GM18517 (cell line): ENCODE results near the gene RALB.
"Not testable (repeated sequence)": the region's sequence is repeated elsewhere in the genome, so short reads cannot be mapped to it uniquely, and the experiment has no call there.

ENCODE experiments used
- ATAC-seq: cut with Tn5 transposase; IDR thresholded peaks from one replicate; pipeline ENCODE4 v1.9.1; 2021; ENCODE audit warnings: mild to moderate bottlenecking, moderate library complexity; ENCODE audit not compliant: unreplicated experiment

RALB gene

DNA sequence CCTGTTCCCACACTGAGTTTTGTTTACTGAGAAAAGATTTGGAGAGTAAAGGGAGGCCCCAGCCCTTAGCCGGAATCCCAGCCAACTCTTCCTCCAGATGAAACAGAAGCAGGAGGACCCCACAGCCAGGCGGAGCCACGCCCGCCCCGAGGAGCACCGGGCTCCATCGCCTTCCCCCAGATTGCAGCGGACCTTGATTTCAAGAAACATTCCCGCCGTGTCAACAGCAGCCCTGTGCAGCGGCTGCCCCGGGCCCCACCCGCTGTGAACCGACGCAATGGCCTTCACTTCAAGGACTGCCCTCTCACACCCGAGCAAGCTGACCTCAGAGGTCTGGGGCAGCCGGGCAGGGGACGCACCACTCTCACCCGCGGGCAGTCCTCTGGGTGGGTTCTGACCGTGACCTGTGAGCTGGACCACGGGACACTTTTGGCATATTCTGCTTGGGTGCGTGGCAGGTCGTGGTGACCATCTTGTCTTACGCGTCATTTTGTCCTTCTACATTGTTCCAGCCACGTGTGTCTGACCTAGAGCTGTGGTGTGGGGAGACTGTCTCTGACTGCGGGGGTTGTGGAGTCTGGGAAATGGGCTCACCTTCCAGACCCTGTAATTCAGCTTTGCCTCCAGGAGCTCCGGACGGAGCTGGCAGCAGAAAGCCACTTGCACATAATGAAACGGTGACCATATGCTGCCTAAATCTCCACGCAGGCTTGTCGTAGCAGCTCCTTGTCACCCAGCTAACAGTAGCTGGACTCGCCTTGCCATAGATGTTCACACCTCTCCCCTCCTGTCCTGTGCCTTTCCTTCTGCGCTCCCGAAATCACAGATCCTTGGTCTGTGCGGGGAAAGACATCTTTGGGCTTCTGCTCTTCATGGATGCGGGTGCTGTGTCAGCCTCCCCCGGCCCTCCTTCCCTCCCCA, 61.3 kb downstream of the RALB start:
- no peak for ATAC-seq

DNA sequence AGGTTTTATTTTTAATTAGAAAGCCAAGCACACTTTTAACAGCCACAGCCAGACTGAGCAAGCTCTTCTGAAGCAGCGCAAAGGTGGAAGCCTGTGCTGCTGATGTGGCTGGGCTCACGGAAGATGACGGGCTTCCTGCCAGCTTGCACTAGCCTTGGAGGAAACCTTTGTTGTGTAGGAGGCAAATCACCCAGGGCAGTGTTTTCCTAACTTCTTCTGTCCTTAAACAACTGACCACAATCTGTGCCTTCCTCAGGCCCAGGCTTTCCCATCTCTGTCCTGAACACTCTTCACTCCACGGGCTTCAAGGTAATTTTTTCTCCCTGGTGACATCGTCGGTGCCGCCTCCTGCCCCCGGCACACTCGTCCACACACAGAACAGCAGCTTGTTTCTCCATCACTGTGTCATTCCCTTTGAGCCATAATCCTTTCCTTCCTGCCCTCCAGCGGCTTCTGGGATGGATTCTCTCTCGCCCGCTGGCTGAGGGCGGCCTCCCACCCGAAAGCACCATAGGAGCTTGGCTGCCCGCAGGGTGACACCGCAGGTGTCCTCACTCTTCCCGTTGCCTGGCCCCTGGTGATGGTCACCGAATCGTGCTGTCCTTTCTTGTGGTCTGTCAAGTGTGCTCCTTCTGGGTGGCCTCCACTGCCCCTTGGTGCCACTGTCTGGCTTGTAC, 62.2 kb downstream of the RALB start:
- no peak for ATAC-seq

DNA sequence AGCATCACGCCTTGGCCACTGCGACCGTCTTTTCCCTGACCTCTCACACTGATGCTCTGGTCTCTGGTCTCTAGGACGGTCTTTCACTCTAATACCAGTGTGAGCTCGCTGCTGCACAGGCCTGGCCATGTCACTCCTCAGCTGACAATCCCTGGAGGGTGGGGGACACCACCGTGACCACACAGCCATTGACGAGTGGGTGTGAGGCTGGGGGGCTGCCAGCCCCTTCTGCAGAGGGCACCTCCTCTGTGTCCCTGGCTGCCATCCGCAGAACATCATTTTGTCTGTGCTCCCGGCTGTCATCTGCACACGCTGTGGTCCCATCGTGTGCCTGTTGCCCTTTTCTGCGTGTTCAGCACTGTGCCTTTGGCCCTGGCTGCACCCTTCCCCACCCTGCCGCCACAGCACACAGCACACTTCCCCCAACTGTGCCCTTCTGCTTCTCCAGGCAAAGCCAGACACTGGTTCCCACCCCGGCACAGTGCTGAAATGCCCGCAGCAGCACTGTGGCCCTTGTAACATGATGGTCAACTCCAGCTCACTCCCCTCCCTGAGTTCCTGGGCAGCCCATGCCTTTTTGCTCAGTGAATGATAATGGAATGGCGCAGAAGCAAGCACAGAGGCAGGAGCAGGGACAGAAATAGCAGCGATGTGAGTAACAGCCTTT, 62.8 kb downstream of the RALB start:
- ATAC-seq: no peak

DNA sequence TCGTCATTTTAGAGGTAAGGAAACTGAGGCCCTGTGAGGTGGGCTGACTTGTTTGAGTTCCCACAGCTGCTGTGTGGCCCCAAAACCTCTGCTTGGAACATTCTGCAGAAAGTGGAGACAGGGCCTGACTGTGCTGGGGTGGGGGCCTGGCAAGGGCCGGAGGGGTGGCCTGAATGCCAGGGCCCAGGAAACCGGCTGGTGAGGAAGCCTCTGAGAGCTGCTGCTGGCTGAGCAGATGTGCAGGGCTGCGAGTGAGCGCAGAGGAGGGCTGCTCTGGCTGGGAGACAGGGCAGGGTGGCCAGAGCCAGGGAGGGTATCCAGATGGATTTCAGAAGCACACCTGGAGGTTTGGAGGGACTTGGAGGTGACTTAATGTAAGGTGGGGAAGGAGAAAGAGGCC, 63.4 kb downstream of the RALB start:
- ATAC-seq: no peak

DNA sequence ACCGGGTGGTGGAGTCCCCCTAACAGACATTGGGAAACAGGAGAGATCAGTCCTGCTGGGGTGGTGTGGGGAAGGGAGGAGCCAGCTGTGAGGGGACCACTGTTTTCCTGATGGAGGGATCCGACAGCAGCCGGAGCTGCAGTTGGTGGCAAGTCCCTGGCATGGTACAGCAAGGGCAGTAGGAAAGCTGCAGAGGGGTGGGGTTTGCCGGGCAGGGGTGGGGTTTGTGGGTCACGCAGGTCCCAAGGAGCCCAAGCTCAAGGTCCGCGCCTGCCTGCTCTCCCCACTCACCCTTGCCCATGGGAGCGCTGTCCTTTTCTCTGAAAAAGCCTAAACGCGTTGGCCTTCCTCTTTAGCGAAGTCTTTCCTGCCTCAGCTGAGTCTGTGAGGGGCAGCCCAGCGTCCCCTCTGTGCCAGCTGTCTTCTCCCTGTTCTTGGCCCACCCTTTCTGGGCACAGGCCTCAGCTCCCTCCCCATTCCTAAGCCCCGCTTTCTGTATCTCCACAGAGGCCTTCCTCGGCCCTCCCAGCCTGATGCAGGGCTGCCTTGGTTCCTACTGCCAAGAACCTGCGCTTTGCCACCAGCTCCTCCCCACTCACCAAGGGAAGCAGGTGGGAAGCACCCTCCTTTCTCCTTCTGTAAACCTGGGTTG, 64.0 kb downstream of the RALB start:
- no peak for ATAC-seq

DNA sequence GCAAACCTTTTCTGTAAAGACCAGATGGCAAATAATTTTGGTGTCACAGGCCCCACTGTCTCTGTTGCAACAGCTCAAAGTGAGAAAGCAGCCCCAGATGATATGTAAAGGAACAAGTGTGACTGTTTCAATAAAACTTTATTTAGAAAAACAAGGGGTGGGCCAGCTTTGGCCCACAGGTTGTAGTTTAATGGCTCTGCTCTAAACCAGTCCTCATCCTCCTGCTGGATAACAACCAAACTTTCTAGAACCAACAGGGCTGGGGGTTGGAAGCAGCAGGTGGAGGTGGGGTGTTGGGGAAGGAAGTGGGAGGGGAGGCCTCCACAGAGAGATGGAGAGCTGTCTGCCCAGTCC, 64.5 kb downstream of the RALB start:
- ATAC-seq: no peak

DNA sequence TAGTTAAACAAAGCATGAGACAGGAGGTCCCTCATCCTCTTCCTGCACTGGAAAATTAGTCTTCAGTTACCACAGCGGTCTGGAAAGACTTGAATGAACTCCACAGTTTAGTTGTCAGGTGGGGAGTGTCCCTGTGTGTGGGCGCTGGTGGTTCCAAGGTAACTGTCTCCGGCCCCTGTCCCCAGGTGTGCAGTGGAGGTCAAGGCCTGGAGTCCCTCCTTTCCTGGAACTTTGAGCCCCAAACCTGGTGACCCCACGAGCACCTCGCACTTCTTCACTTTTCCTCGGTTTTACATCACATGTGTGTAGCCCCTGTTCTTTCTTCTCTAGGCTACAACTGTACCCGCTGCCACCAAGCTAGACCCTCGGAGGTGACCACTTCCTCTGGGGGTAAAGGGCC, 65.3 kb downstream of the RALB start:
- no peak for ATAC-seq

DNA sequence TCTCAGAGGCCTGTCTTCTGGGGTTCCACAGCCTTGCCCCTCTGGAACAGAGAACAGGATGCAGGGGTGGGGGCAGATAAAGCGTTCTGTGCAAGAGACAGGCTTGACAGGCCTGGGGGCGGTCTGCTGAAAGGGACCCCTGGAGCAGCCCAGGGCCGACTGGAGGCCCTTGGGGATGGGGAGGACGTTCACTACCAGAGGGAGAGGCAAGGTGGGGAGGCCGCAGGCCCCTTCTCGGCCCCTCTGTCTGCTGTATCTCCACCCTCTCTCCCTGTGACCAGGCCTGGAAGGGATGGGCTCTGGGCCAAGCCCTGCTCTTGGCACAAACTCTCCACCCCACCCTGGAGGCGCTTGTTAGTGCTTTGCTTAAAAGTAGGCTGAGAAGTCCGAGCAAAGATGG, 66.0 kb downstream of the RALB start:
- ATAC-seq: no peak

DNA sequence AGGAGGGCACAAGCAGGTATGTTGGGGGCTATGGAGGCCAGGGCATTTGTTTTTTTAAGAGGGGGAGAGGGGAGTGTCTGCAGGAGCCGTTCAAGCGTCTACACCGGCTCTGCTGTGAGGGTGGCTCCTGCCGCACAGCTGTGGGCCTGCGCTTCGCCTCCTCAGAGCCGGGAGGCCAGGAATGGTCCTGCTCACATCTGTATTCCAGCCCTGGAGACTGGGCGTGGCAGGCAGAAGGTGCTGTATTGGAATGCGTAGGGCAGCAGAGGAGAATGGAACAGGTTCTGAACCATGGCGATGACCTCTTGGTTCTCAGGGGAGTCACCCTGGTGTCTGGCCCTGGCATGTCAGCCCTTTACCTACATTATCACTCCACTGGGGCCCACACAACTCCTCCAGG, 66.5 kb downstream of the RALB start:
- no peak for ATAC-seq

DNA sequence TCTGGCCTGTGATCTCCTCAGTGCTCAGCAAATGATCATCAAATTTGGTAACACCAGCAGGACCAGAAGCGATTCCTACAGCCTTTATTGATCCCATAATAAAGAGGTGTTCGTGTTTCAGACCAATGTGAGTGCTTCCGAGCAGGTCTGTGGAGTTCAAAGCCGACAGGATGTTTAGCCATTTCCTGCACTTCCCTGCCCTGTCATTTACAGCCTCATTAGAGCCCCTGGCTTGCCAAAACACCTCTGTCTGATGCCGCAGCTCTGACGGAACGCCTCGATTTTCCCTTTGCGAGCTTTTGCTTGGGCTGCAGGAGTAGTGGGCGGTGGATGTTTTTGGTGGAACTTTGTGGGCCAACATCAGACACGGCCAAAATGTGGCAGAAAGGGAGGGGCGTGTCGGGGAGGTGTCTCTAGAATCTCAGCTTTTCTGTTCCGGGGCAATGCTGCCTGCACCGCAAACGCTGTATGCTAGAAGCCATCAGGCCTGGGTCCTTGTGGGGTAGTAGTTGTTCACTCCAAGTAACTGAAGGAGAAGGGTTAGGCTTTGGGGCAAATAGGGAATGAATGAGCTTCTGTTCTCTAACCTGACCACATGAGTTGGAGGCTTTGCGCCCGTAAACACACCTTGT, 67.2 kb downstream of the RALB start:
- ATAC-seq: no peak

DNA sequence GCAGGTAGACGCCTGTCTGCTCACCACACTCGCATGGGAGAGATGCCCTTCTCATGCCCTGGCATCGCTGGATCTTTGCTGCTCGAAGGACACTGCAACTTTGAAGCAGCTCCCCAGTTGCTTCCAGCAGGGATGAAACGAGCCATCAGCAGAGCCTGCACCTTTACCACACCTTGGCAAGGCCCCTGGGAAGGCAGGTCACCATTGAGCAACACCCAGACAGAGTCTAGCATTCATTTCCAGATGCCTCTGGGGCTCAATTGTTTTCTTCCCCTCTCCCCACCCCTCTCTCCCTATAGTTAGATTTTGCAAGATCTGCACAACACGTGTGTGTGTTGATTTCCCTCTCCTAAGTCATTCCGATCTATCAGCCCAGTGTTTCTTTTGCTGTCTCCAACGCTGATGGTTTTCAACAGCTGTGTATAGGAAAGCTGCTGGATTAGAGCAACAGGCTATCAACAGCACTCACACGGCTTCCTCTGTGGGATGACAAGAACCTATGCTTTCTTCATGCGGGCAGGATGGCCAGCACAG, 67.7 kb downstream of the RALB start:
- ATAC-seq: no peak

DNA sequence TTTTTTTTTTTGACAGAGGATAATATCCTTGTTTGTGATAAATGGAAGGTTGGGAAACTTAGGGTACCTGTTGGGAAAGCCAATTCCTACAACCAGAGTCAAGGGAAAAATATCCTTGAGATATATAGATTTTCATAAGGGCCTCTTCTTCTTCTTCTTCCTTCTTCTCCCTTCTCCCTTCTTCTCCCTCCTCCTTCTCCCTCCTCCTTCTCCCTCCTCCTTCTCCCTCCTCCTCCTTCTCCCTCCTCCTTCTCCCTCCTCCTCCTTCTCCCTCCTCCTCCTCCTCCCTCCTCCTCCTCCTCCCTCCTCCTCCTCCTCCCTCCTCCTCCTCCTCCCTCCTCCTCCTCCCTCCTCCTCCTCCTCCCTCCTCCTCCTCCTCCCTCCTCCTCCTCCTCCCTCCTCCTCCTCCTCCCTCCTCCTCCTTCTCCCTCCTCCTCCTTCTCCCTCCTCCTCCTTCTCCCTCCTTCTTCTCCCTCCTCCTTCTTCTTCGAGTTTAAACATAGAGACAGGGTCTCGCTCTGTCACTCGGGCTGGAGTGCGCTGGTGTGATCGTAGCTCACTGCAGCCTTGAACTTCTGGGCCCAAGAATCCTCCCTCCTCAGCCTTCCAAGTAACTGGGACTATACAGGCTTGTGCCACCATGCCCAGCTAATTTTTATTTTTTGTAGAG, 68.4 kb downstream of the RALB start:
- ATAC-seq: not testable (repeated sequence)

DNA sequence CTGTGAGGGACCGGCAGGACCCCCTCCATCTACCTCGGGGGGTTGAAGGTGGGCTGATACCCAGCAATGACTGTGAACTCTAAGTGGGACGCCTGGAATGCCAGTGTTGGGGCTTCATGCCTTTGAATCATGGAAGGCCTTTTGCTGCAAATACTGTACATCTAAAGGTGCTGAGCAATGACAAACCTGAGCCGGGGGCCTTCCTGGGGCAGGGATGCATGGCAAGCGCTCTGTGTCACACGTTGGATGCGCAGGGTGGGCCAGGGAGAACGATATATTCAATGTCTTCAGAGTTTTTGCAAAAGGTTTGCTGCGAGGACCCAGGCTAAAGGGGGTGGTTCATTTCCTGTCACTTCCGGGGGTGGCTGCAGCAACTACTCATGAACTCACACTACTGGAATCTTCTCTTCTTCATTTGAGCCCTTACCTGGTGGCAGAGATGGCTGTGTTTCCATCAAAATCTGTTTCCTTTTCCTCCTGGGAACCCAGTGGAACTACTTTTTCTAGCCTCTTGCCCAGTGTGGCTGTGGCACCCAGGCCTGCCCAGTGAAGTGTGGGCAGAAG, 69.2 kb downstream of the RALB start:
- ATAC-seq: no peak

DNA sequence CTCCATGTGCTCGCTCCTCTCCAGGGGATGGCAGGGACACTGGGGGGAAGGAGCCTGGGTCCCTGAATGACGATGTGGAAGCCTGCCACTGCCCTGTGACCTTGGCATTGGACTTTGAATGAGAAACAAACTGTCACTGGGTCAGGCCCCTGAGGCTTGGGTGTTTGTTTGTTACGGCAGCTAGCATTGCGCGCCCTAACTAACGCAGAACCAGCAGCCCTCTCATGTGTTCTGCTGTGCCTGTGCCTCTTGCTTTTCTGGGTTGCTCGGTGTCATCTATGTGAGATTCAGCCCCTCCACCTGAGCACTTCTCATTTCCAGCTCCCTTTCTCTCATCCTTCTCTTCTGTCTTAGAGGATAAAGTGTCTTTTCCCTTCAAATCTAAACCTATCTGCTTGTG, 69.7 kb downstream of the RALB start:
- no peak for ATAC-seq

DNA sequence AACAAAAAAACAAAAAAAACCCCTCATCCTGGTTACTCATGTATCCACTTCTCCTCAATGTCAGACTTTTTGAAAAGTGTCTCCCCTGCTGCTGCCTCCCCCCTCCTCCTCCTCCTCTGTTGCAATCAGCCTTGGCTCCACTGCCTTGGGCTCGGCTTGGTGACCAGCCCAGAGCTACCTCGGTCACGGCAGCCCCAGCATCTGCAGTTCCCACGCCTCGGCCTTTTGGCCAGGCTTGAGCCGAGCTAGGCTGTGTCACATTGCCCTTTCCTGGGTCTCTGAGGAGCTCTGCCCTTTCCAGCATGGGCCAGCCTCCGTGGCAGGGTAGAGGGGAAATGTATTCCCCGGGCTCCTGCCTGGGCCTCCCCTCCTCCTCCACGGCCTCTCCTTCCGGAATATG, 70.6 kb downstream of the RALB start:
- no peak for ATAC-seq

DNA sequence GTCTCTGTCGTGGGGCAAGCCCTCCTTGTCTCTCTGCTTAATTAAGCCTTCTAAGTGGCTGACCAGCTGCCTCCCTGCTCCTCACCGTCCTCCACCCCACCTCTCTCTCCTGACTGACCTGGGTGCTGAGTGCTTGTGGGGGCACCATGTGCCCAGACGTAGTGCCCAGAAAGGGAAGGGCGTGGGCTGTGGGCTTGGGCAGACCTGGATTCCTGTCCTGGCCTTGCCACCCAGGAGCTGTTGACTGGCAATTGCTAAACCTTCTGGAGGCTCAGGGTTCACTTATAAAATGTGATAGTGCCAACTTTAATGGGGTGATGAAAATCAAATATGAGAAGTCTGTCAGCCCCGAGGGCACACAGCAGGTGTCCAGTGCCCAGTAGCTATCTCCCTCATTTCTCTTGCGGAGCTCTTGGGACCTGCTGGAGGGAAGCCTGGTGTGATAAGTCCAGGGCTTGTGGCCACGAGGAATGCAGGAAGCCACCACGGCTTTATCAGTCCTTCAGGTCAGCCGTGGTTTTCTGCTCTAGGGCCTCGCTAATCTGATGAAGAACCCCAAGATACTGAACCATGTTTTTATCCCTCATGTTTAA, 71.3 kb downstream of the RALB start:
- no peak for ATAC-seq

DNA sequence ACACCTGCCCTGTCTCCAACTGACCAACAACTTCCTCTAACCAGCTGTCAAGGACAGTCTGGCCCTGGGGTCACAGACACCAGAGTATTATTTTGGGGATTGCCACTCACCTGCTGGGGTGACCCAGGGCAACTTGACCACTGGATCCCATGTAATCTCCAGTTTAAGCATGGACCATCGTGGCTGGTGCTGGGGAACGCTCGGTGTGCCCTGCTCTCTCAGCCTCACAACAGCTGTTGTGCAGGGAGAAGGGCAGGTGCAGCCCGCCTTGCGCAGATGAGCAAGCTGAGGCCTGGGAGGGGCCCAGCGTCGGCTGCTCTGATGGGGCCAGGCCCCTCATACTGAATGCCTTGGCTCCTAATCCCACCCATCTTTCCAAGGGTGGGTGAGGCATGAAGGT, 72.3 kb downstream of the RALB start:
- no peak for ATAC-seq

DNA sequence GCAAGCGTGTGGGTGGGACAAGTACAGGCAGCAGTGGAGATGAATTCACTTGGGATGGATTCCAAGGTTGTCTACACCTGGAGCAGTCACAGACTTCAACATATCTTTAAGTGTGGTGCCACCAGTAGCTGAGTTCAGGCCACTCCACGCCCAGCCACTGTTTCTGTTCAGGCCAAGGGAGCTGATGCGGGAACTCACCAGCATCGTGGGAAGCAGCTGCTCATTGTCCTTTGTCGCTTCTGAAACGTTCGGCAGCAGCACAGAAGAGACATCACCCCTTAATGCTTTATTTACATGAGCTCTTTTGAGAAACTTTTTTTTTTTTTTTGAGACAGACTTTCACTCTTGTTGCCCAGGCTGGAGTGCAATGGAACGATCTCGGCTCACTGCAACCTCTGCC, 73.4 kb downstream of the RALB start:
- ATAC-seq: no peak
